ENCODE measurements around the gene MYPOP.
A peak's percentile ranks its signal among the peaks of the same experiment; 100 is the strongest.
"Not testable (repeated sequence)": the region's sequence is repeated elsewhere in the genome, so short reads cannot be mapped to it uniquely, and the experiment has no call there.

Gene MYPOP

DNA sequence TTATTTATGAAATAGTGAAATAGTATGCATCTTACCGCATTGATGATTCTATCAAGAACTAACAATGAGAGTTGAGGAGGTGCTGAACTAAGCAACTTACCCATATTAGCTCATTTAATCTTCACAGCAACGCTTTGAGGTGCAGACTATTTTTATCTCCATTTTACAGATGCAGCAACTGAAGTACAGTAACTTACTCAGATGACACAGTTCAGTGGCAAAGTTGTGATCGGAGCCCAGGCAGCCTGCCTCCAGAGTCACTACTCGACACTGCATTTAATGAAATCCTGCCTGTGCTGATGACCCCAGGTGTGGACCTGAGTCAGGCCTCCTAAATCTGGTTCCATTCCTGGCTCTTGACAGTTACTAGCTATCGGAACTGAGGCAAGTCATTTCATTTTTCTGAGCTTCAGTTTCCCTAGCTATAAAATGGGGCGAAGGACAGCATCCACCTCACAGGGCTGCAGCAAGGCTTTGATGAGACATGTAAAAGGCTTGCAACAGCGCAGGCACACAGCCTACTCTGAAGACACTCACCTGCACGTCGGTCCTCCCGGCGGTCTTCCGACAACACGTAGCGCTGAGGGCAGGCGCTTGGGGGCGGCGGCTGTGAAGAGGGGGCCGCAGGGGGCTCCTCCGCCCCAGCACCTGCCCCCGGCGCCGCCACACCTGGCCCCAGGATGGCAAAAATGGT is 1.5 kb downstream of the MYPOP start:
- TF ChIP-seq, protein P1, sequence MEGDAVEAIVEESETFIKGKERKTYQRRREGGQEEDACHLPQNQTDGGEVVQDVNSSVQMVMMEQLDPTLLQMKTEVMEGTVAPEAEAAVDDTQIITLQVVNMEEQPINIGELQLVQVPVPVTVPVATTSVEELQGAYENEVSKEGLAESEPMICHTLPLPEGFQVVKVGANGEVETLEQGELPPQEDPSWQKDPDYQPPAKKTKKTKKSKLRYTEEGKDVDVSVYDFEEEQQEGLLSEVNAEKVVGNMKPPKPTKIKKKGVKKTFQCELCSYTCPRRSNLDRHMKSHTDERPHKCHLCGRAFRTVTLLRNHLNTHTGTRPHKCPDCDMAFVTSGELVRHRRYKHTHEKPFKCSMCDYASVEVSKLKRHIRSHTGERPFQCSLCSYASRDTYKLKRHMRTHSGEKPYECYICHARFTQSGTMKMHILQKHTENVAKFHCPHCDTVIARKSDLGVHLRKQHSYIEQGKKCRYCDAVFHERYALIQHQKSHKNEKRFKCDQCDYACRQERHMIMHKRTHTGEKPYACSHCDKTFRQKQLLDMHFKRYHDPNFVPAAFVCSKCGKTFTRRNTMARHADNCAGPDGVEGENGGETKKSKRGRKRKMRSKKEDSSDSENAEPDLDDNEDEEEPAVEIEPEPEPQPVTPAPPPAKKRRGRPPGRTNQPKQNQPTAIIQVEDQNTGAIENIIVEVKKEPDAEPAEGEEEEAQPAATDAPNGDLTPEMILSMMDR (IDR thresholded peaks at IDR 0.05; ENCODE audit: low read depth, low read length): no peak
- no peak for DNase-seq (ENCODE audit: low read depth in 2 of 2)
- peak overlapping the region; percentile 48 to 80 for H3K4me3 ChIP-seq (replicated peaks in 1 of 2; ENCODE audit: low read depth in 2 of 2, low read length in 2 of 2)

DNA sequence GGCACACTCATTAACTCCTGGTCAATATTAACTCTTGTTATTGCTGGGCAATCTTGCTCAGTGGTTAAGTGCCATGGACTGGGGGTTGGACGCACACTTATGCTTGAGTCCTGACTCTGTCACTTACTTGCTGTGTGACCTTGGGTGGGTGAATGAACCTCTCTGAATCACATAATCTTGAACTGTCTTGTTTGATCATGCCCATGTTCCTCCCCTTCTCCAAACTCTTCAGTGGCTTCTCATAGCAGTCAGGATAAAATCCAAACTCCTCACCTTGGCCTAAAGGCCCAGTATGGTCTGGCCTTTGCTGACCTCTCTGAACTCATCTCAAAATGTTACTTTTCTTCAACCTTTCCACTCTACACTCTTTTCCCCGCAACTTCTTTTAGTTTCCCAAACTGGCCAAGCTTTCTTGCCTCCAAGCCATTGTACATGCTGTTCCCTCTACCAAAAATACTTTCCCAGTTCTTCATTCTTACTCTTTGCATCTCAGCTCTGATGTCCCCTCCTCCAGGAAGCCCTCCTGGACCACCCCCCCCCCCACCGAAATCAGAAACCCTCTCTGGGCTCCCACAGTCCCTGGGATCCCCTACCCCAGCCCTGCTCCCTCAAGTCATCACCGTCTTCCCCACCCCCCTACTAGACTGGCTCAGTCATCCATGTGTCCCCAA is 2.4 kb downstream of the MYPOP start:
- H3K4me3 ChIP-seq (replicated peaks in 1 of 2; ENCODE audit: low read depth in 2 of 2, low read length in 2 of 2): no peak overlapping the region
- no peak for DNase-seq (ENCODE audit: low read depth in 2 of 2)
- TF ChIP-seq, protein P1 (IDR thresholded peaks at IDR 0.05; ENCODE audit: low read depth, low read length): no peak

DNA sequence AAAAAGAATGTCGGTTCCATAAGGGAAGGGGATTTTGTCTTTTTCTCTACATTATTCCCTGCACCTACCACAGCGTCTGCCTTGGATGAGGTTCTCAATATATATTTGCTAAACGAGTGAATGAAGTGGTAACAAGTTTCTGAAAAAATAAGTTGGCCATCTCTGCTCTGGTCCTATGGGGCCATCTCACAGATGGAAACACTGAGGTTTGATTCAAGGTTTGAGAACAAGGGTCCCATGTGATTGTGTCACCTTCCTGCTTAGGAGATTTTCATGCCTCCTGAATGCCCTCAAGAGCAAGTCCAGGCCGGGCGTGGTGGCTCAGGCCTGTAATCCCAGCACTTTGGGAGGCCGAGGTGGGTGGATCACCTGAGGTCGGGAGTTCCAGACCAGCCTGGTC is 3.2 kb downstream of the MYPOP start:
- no peak overlapping the region for H3K4me3 ChIP-seq (replicated peaks in 1 of 2; ENCODE audit: low read depth in 2 of 2, low read length in 2 of 2)
- TF ChIP-seq, protein P1 (IDR thresholded peaks at IDR 0.05; ENCODE audit: low read depth, low read length): no peak
- no peak for DNase-seq (ENCODE audit: low read depth in 2 of 2)

DNA sequence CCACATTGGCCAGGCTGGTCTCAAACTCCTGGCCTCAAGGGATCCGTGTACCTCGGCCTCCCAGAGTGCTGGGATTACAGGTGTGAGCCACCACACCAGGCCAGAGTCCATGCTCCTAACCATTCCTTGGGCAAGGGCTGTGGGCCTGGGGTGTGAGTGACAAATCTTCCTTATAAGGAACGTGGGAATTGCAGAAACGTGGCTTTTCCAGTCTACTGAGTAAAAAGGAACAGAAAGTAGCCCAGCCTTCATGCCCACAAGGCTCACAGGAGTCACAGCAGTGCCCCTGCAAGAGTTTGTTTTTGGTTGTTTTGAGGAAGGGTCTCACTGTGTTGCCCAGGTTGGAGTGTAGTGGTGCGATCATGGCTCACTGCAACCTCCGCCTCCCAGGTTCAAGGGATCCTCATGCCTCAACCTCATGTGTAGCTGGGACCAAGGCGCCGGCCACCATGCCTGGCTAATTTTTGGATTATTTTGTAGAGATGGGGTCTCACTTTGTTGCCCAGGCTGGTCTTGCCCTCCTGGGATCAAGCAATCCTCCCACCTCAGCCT is 5.1 kb downstream of the MYPOP start:
- TF ChIP-seq, protein P1 (IDR thresholded peaks at IDR 0.05; ENCODE audit: low read depth, low read length): no peak

DNA sequence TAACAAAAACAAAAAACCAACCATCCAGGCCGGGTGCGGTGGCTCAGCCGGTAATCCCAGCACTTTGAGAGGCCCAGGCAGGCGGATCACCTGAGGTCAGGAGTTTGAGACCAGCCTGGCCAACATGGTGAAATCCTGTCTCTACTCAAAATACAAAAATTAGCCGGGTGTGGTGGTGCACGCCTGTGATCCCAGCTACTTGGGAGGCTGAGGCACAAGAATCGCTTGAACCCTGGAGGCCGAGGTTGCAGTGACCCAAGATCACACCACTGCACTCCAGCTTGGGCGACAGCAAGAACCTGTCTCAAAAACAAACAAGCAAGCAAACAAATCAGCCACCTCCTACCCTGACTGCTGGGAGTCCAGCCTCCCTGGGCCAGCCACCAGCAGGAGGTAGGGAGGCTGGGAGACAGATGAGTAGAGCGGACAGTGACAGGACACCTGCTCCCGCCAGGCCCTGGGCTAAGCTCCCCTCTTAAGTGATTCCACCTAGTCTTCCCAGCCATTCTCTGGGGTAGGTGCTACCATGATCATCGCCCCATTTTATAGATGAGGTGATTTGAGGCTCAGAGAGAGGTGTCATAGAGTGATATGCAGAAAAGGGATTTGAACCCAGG is 6.3 kb downstream of the MYPOP start:
- not testable (repeated sequence) for DNase-seq (ENCODE audit: low read depth in 2 of 2); H3K4me3 ChIP-seq (replicated peaks in 1 of 2; ENCODE audit: low read depth in 2 of 2, low read length in 2 of 2)

More for the DNA sequence above, 5.1 kb downstream of the MYPOP start:
- no peak for DNase-seq (ENCODE audit: low read depth in 2 of 2)
- no peak overlapping the region for H3K4me3 ChIP-seq (replicated peaks in 1 of 2; ENCODE audit: low read depth in 2 of 2, low read length in 2 of 2)

DNA sequence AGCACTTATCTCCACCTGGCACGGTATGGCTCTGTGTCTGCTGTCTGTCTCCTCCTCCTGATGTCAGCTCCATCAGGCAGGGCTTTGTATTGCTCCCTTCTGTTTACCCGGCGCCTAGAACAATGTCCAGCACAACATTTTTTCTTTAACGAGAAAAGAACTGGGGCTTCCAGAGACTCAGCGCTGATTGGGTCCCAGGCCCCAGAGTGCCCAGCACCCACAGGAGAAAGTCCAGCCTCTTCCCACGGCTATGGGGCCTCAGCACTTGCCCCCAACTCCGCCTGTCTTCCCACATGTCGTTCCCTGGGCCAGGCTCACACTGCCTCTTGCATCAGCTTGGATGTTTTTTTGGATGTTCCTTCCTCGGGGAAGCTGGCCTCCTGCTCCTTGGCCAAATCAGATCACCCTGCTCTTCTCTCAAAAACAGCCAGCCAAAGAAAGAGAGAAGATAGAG is 6.9 kb downstream of the MYPOP start:
- TF ChIP-seq, protein P1 (IDR thresholded peaks at IDR 0.05; ENCODE audit: low read depth, low read length): no peak
- no peak for DNase-seq (ENCODE audit: low read depth in 2 of 2)
- H3K4me3 ChIP-seq (replicated peaks in 1 of 2; ENCODE audit: low read depth in 2 of 2, low read length in 2 of 2): no peak overlapping the region

DNA sequence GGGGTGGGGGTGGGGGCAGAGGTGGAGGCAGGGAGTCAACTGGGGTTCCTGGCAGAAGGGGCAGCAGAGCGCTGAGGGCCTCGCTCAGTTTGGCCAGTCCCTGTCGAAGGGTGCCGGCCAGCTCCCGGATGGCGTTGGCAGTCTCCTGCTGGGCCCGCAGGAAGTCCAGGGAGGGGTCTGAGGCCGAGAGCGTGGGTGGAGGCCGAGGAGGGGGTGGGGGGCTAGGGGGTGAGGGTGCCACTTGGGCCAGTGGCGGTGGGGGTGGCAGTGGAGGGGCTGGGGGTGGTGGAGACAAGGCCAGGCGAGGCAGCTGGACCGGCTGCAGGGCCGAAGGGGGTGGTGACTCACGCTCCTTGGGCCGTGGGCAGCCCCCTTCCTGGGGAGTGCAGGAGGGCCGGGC is 11.5 kb downstream of the MYPOP start:
- TF ChIP-seq, protein P1 (IDR thresholded peaks at IDR 0.05; ENCODE audit: low read depth, low read length): no peak
- H3K4me3 ChIP-seq (replicated peaks in 1 of 2; ENCODE audit: low read depth in 2 of 2, low read length in 2 of 2): no peak overlapping the region
- DNase-seq (ENCODE audit: low read depth in 2 of 2): no peak
